H1 (cell line): ENCODE measurements around the gene NCKIPSD. TPM values are rescaled to one million over a fixed set of nuclear protein-coding genes. Genes with fewer than 3 reads are reported as not detected.

Source experiments
- CTCF ChIA-PET: fragments of 300-600 bp; sonication (Branson Sonifier 250); formaldehyde crosslinking; loops from one replicate; lab custom pipeline; 2021; ENCODE audit not compliant: partially characterized antibody; lab: Charles Lee
- POLR2A ChIA-PET: fragments of 300-600 bp; sonication (Branson Sonifier 250); formaldehyde crosslinking; loops from one replicate; lab custom pipeline; 2021; ENCODE audit warnings: inconsistent platforms; ENCODE audit not compliant: partially characterized antibody; lab: Charles Lee
- DNase-seq, 2 experiments: peaks; one replicate each; pipeline versions ENCODE4 v3.0.0 to v3.0.0-alpha.2; 2010 to 2022; ENCODE audit warnings: low spot score in 2 of 2, low read depth in 1 of 2, mixed read lengths in 1 of 2
- FAIRE-seq: peaks from 2 replicates; lab custom pipeline; 2011; peaks lifted over from hg19 to GRCh38; lab: Jason Lieb, UNC
- H2AFZ ChIP-seq: 2 replicates; pipeline ENCODE4 v1.8.1; 2012; ENCODE audit warnings: low read length, inconsistent platforms
- H2AK5ac ChIP-seq: 2 replicates; pipeline ENCODE4 v1.6.1; 2013; ENCODE audit warnings: low read depth, low read length
- H2BK120ac ChIP-seq: replicated peaks from 2 replicates; pipeline ENCODE3; 2013; ENCODE audit warnings: low read depth, low read length, inconsistent platforms
- H2BK12ac ChIP-seq: 2 replicates; pipeline ENCODE4 v1.6.1; 2013; ENCODE audit warnings: low read depth, low read length
- H2BK15ac ChIP-seq: 2 replicates; pipeline ENCODE4 v1.6.1; 2013; ENCODE audit warnings: low read length
- H2BK20ac ChIP-seq: 2 replicates; pipeline ENCODE4 v1.6.1; 2013; ENCODE audit warnings: low read length
- H2BK5ac ChIP-seq: 2 replicates; pipeline ENCODE4 v1.6.1; 2013; ENCODE audit warnings: low read depth, low read length
- H3K14ac ChIP-seq: 2 replicates; pipeline ENCODE4 v1.6.1; 2013; ENCODE audit warnings: inconsistent platforms; ENCODE audit not compliant: insufficient read length
- H3K18ac ChIP-seq: 2 replicates; pipeline ENCODE4 v1.6.1; 2013; ENCODE audit warnings: low read length; ENCODE audit errors: extremely low read depth
- H3K23ac ChIP-seq: 2 replicates; pipeline ENCODE4 v1.6.1; 2013; ENCODE audit warnings: inconsistent platforms; ENCODE audit not compliant: insufficient read length
- H3K23me2 ChIP-seq: 2 replicates; pipeline ENCODE4 v1.6.1; 2013; ENCODE audit warnings: low read depth, low read length
- H3K27ac ChIP-seq: 2 replicates; pipeline ENCODE4 v1.6.1; 2011; ENCODE audit warnings: low read depth, low read length, inconsistent platforms
- H3K27me3 ChIP-seq, 4 experiments: replicated peaks in 1 of 4; 1 replicate in 1 of 4; 2 replicates in 3 of 4; pipeline versions ENCODE4 v1.6.1 to v1.8.1; 2011 to 2013; ENCODE audit warnings: low read length in 3 of 4, mild to moderate bottlenecking in 3 of 4, inconsistent platforms in 2 of 4, mixed read lengths in 2 of 4, moderate library complexity in 1 of 4; ENCODE audit not compliant: control insufficient read depth in 3 of 4, insufficient read depth in 3 of 4; ENCODE audit errors: extremely low read depth in 1 of 4
- H3K36me3 ChIP-seq, 4 experiments: 2 replicates each; pipeline versions ENCODE4 v1.6.1 to v1.8.1; 2011 to 2013; ENCODE audit warnings: mild to moderate bottlenecking in 4 of 4, low read length in 3 of 4, moderate library complexity in 2 of 4, control low read depth in 1 of 4, inconsistent platforms in 1 of 4; ENCODE audit not compliant: insufficient read depth in 4 of 4, control insufficient read depth in 2 of 4
- H3K4ac ChIP-seq: replicated peaks from 2 replicates; pipeline ENCODE3; 2013; ENCODE audit warnings: low read length, low read depth, mixed read lengths, inconsistent platforms; ENCODE audit not compliant: insufficient read length
- H3K4me1 ChIP-seq, 4 experiments: replicated peaks in 1 of 4; 1 replicate in 1 of 4; 2 replicates in 3 of 4; pipeline versions ENCODE4 v1.6.1 to v1.8.1; 2011 to 2013; ENCODE audit warnings: low read length in 3 of 4, inconsistent platforms in 2 of 4, mixed read lengths in 1 of 4; ENCODE audit not compliant: insufficient read depth in 4 of 4, control insufficient read depth in 3 of 4
- H3K4me2 ChIP-seq, 2 experiments: 2 replicates each; pipeline versions ENCODE4 v1.6.1 to v1.8.1; 2011 to 2013; ENCODE audit warnings: low read depth in 2 of 2, low read length in 2 of 2, control low read depth in 1 of 2, inconsistent platforms in 1 of 2, mild to moderate bottlenecking in 1 of 2; ENCODE audit not compliant: insufficient read depth in 1 of 2
- H3K4me3 ChIP-seq, 4 experiments: fragments of 200-600, 300-600 bp in 1 of 4; sonication (generic), shearing (Covaris generic), sonication (Bioruptor Twin) in 1 of 4; 2 replicates each; pipeline versions ENCODE4 v1.5.1 to v1.8.1; 2011 to 2016; ENCODE audit warnings: low read length in 4 of 4, low read depth in 3 of 4, control low read depth in 2 of 4, inconsistent platforms in 2 of 4, mild to moderate bottlenecking in 2 of 4, mixed read lengths in 1 of 4, moderate library complexity in 1 of 4; ENCODE audit not compliant: insufficient read depth in 2 of 4; ENCODE audit errors: extremely low read depth in 1 of 4
- H3K56ac ChIP-seq: replicated peaks from 2 replicates; pipeline ENCODE3; 2013; ENCODE audit warnings: low read depth, mild to moderate bottlenecking, mixed read lengths, low read length, inconsistent platforms; ENCODE audit not compliant: insufficient read length
- H3K79me1 ChIP-seq: 2 replicates; pipeline ENCODE4 v1.6.1; 2013; ENCODE audit warnings: low read depth, low read length, control low read depth
- H3K79me2 ChIP-seq, 2 experiments: 2 replicates each; pipeline versions ENCODE4 v1.6.1 to v1.8.1; 2012 to 2013; ENCODE audit warnings: low read length in 2 of 2, mild to moderate bottlenecking in 2 of 2, inconsistent platforms in 1 of 2; ENCODE audit not compliant: insufficient read depth in 2 of 2, control insufficient read depth in 1 of 2
- H3K9ac ChIP-seq, 4 experiments: replicated peaks in 1 of 4; 1 replicate in 1 of 4; 2 replicates in 3 of 4; pipeline versions ENCODE4 v1.6.1 to v1.8.1; 2011 to 2013; ENCODE audit warnings: low read depth in 3 of 4, low read length in 3 of 4, control low read depth in 2 of 4, mild to moderate bottlenecking in 2 of 4, moderate library complexity in 2 of 4, inconsistent platforms in 1 of 4; ENCODE audit errors: extremely low read depth in 1 of 4
- H3K9me3 ChIP-seq, 2 experiments: 2 replicates each; pipeline versions ENCODE4 v1.6.1 to v1.8.1; 2012 to 2013; ENCODE audit warnings: mild to moderate bottlenecking in 2 of 2, moderate library complexity in 2 of 2, control low read depth in 1 of 2, inconsistent platforms in 1 of 2, low read depth in 1 of 2, low read length in 1 of 2, mixed read lengths in 1 of 2; ENCODE audit not compliant: insufficient read depth in 2 of 2
- H4K20me1 ChIP-seq, 2 experiments: replicated peaks in 1 of 2; 2 replicates each; pipeline versions ENCODE3 to v1.8.1; 2011 to 2013; ENCODE audit warnings: inconsistent platforms in 2 of 2, low read length in 2 of 2, mild to moderate bottlenecking in 1 of 2; ENCODE audit not compliant: insufficient read depth in 2 of 2, control insufficient read depth in 1 of 2
- H4K5ac ChIP-seq: 2 replicates; pipeline ENCODE4 v1.6.1; 2013; ENCODE audit warnings: low read length, low read depth, mixed read lengths, inconsistent platforms; ENCODE audit not compliant: insufficient read length
- H4K8ac ChIP-seq: 2 replicates; pipeline ENCODE4 v1.8.0; 2013; ENCODE audit warnings: mild to moderate bottlenecking, moderate library complexity, low read length, inconsistent platforms; ENCODE audit not compliant: insufficient read depth; ENCODE audit errors: extremely low read depth
- H4K91ac ChIP-seq: replicated peaks from 2 replicates; pipeline ENCODE3; 2013; ENCODE audit warnings: low read length, mixed read lengths, inconsistent platforms; ENCODE audit not compliant: insufficient read length
- BRCA1 ChIP-seq: IDR thresholded peaks from 2 replicates; pipeline ENCODE4 v1.6.1; 2012; ENCODE audit warnings: low read depth, low read length, improper control_type of control experiment
- CBX8 ChIP-seq: fragments of 300-800, 300-1000 bp; sonication (generic); IDR thresholded peaks from 2 replicates; pipeline ENCODE4 v1.7.1; 2016; ENCODE audit warnings: low read depth, low read length, borderline replicate concordance
- CHD2 ChIP-seq: IDR thresholded peaks from 2 replicates; pipeline ENCODE4 v1.6.1; 2012; ENCODE audit warnings: low read length, improper control_type of control experiment
- CTBP2 ChIP-seq: IDR thresholded peaks from 2 replicates; pipeline ENCODE4 v1.7.0; 2011; ENCODE audit warnings: borderline replicate concordance, mild to moderate bottlenecking, moderate library complexity, mixed read lengths, low read length; ENCODE audit not compliant: insufficient read depth, insufficient read length
- EGR1 ChIP-seq: IDR thresholded peaks from 2 replicates; pipeline ENCODE4 v1.6.1; 2011; ENCODE audit warnings: low read depth, low read length, borderline replicate concordance
- EZH2 ChIP-seq: fragments of 200-600 bp; sonication (generic); IDR thresholded peaks from 2 replicates; pipeline ENCODE4 v1.7.1; 2012; ENCODE audit warnings: low read depth, mild to moderate bottlenecking, moderate library complexity, low read length, inconsistent platforms; ENCODE audit not compliant: severe bottlenecking
- KDM4A ChIP-seq: IDR thresholded peaks from one replicate; pipeline ENCODE4 v1.7.1; 2012; ENCODE audit warnings: low read depth, mild to moderate bottlenecking, moderate library complexity, low read length, inconsistent platforms; ENCODE audit not compliant: severe bottlenecking
- MAFK ChIP-seq: IDR thresholded peaks from 2 replicates; pipeline ENCODE4 v1.6.1; 2012; ENCODE audit warnings: low read depth, mild to moderate bottlenecking, improper control_type of control experiment, low read length
- PHF8 ChIP-seq: fragments of 200-600 bp; sonication (generic); conservative IDR thresholded peaks from 2 replicates; pipeline ENCODE4 v1.7.1; 2012; ENCODE audit warnings: low read depth, mild to moderate bottlenecking, inconsistent platforms, low read length, moderate library complexity
- POLR2A ChIP-seq, 2 experiments: IDR thresholded peaks; 1 replicate in 1 of 2; 2 replicates in 1 of 2; pipeline ENCODE4 v1.6.1; 2011; ENCODE audit warnings: low read depth in 2 of 2, low read length in 2 of 2, mild to moderate bottlenecking in 2 of 2; ENCODE audit errors: control extremely low read depth in 1 of 2
- SP2 ChIP-seq: IDR thresholded peaks from 2 replicates; pipeline ENCODE4 v1.6.1; 2012; ENCODE audit warnings: mild to moderate bottlenecking, low read length, inconsistent platforms
- TAF1 ChIP-seq: IDR thresholded peaks from 2 replicates; pipeline ENCODE4 v1.6.1; 2011; ENCODE audit warnings: mild to moderate bottlenecking, low read depth, low read length
- TAF7 ChIP-seq: optimal IDR thresholded peaks from 2 replicates; pipeline ENCODE3; 2011; ENCODE audit warnings: low read depth, mild to moderate bottlenecking, inconsistent platforms, low read length, moderate library complexity, borderline replicate concordance
- WGBS, 2 experiments: shearing (Covaris generic) in 1 of 2; methylation state at CpG; one replicate each; pipeline versions ENCODE4 v1.1.6 to v1.1.7; 2013 to 2015; ENCODE audit warnings: low lambda C conversion rate in 2 of 2, mixed read lengths in 2 of 2, inconsistent platforms in 1 of 2, low coverage in 1 of 2, missing lambda C conversion rate in 1 of 2; ENCODE audit not compliant: insufficient replicate concordance in 2 of 2, insufficient coverage in 1 of 2, insufficient read length in 1 of 2; ENCODE audit errors: extremely low coverage in 1 of 2, missing lambda C conversion rate in 1 of 2; 5-methylcytosine and 5-hydroxymethylcytosine counted together
- polyA plus RNA-seq, 7 experiments: library from polyadenylated mRNA; depleted of rRNA in 3 of 7; stranded (reverse) in 5 of 7; unstranded in 2 of 7; fragments of >200 nt in 5 of 7; fragments of 200-250 nt in 2 of 7; gene quantifications; 1 replicate in 5 of 7; 2 replicates in 1 of 7; 4 replicates in 1 of 7; pipeline versions ENCODE4 v1.2.1 to v1.2.3, GENCODE V29; 2011 to 2013; ENCODE audit warnings: missing spikeins in 2 of 7, mixed read lengths in 2 of 7
- total RNA-seq: library from RNA; stranded (reverse); fragmentation: NEBNext Ultra II Directional; extraction: Animal tissue kit (Norgen Biotek cat#: 25700); gene quantifications from 2 replicates; pipeline ENCODE4 v1.2.1, GENCODE V29; 2021

Gene NCKIPSD
- total and polyA plus RNA-seq, 2 of the 8 experiments (the other 6 are each of a cell fraction or from before 2014, with no cell fraction given), result 34.7 to 91.8 TPM

- H4K5ac ChIP-seq, result no peak overlapping the region
- H3K79me1 ChIP-seq, result peaks cover 7% of the 10 kb centered on the region
- no peak overlapping the region for H4K91ac ChIP-seq
- H3K18ac ChIP-seq, result no peak overlapping the region
- FAIRE-seq (no peak), DNase-seq (no peak)
- H3K4ac ChIP-seq, result no peak overlapping the region
- H2AK5ac ChIP-seq, result no peak overlapping the region
- H3K14ac ChIP-seq, result no peak overlapping the region
- H3K4me1 ChIP-seq, result peaks cover 3 to 6% (median 5%) of the 10 kb centered on the region in 4 experiments
- peaks cover 17 to 35% (median 30%) of the 10 kb centered on the region in 4 experiments for H3K36me3 ChIP-seq
- H3K9me3 ChIP-seq, result no peaks in the 10 kb centered on the region
- no peaks in the 10 kb centered on the region; a peak in 1 of 7 replicates for H3K27me3 ChIP-seq
- peaks cover 5 to 25% of the 10 kb centered on the region in 2 experiments for H4K20me1 ChIP-seq
- WGBS, 2 experiments, result 93% methylated on average over 15 of the region's 15 CpGs; no CpG with 5 or more reads in 1 of the 2 experiments
- no peak overlapping the region for H3K27ac ChIP-seq
- H2BK12ac ChIP-seq, result no peak overlapping the region
- no peak overlapping the region for H3K9ac ChIP-seq
- no peak overlapping the region for H2BK120ac ChIP-seq
- peaks cover 2% of the 10 kb centered on the region; the same call in 1 of the 2 replicates for H3K23me2 ChIP-seq
- peaks cover 0 to 9% of the 10 kb centered on the region in 2 experiments; a peak in 1 of 4 replicates for H3K79me2 ChIP-seq
- ChIA-PET POLR2A (interaction anchor here (1.0 to 9.8 kb wide), 6 partner anchors 10 to 75 kb away, joined by 6 to 111 read pairs (median 52); partner anchors contain the start of genes CELSR3, TMEM89 and UQCRC1), CTCF (interaction anchor here (0.6 to 5.8 kb wide), 7 partner anchors 8 to 1000 kb away, joined by 3 to 49 read pairs (median 23); partner anchors contain the start of genes CELSR3, PFKFB4 and UQCRC1)
- H2BK20ac ChIP-seq, result no peak overlapping the region
- no peak overlapping the region for H3K4me2 ChIP-seq
- no peak overlapping the region for H3K23ac ChIP-seq
- no peak overlapping the region for H3K56ac ChIP-seq
- H2BK15ac ChIP-seq, result no peak overlapping the region
- H4K8ac ChIP-seq, result no peak overlapping the region
- H2BK5ac ChIP-seq, result no peak overlapping the region
- no peak overlapping the region for H2AFZ ChIP-seq
- H3K4me3 ChIP-seq, result no peak overlapping the region
- TF ChIP-seq EZH2 (no peak), SP2 (no peak), MAFK (no peak), KDM4A (no peak), EGR1 (no peak), CHD2 (no peak), TAF1 (no peak), BRCA1 (no peak), CTBP2 (no peak), CBX8 (no peak), POLR2A (IDR thresholded peaks at IDR 0.05; ENCODE audit: control extremely low read depth in 1 of 2, low read depth in 2 of 2, low read length in 2 of 2) (no peak), TAF7 (no peak), PHF8 (no peak)
Observed at GRCh38 chr3:48633256-48633655, 52.5 kb downstream of the NCKIPSD start.
